GM21528 (cell line): Measurements from ENCODE around the gene CFAP90.

ENCODE experiments used
- ATAC-seq: cut with Tn5 transposase; IDR thresholded peaks from one replicate; pipeline ENCODE4 v1.9.1; 2021; ENCODE audit warnings: mild to moderate bottlenecking, moderate library complexity; ENCODE audit not compliant: unreplicated experiment, low FRiP score

CFAP90 gene

GRCh38 chr5:7784683-7785380 is 66.1 kb downstream of the CFAP90 start:
- ATAC-seq: no peak

- no peak for ATAC-seq
These were observed 69.0 kb downstream of the CFAP90 start for GRCh38 chr5:7781899-7782298.
